Posterior vena cava (tissue), 2 donors: ENCODE results near the gene DRC1. TPM values are rescaled to one million over a fixed set of nuclear protein-coding genes. Genes with fewer than 3 reads are reported as not detected.

Source experiments
- DNase-seq: peaks from one replicate; pipeline ENCODE4 v3.0.0-alpha.2; 2020; ENCODE audit warnings: low spot score
- intact Hi-C, 2 donors: fragments of 100-400 bp; cut with DNase I; formaldehyde crosslinking; loops; one replicate each; pipeline versions ENCODE4 v1.14.1 to v1.14.2; 2022 to 2023
- total RNA-seq, 2 donors: library from RNA; stranded (reverse); fragmentation: NEBNext Ultra II Directional; extraction: Animal tissue kit (Norgen Biotek cat#: 25700); gene quantifications; one replicate each; pipeline ENCODE4 v1.2.1, GENCODE V29; 2021
- donor health status: DM: yes; HTN: yes; CAD: no.
- donor health status: DM: yes; HTN: yes; CAD: no.

The DRC1 gene
- total RNA-seq, 2 donors from 2014 or later, result not detected

DNA sequence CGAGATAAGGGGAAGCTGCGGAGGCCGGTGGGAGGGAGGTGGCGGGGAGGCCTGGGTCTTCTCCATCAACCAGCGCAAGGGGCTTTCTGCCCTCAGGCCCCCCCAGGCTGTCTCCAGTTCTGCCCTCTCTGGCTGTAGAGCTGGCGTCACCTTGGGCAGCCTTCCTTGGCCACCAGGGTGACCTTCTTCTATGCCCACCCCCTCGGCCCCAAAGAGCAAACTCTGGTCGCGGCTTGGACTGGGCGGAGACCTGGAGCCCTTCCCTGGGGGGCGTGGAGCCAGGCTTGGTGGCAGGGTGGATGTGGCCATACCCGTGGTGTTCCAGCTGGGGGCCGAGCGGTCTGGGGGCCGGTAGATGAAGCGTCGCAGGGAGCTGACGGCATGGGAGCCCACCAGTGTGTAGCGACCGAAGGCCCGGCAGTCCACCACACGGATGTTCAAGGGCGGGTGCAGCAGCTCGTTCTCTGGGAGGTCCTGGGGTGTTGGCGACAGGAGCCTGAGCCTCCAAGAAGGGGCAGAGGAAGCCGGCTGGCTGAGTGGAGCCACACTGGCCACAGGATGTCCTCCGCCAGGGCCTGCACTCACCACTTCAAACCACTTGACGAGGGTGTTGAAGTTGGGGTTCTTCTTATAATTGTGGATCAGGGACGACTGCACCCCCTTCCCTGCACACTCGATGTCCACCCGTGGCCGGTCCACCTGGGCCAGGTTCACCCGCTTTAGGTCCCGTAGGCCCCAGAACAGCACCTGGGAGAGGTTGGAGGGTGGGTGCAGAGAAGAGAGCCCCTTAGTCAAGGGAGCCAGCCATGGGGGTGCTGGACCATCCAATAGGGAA is 71.3 kb downstream of the DRC1 start:
- DNase-seq, result no peak
- intact Hi-C loops, result no loop called here

DNA sequence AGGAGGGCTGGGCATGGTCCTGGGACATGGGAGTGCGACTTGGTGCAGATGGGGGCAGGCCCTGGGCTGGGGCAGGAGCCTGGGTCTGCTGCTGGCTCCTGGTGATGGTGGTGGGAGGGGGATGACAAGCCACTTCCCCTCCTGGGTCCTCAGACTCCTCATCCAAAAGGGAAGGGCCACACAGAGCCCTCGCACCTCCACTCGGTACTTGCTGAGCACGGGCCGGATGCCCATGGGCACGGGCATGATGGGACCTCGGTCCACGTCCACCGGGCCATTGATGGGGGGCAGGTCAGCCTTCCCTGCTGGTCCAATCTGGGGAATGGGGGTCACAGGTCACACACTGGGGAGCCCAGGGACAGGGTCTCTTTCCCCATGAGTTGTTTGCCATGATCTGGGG is 72.1 kb downstream of the DRC1 start:
- intact Hi-C loops, result no loop called here
- DNase-seq, result no peak

DNA sequence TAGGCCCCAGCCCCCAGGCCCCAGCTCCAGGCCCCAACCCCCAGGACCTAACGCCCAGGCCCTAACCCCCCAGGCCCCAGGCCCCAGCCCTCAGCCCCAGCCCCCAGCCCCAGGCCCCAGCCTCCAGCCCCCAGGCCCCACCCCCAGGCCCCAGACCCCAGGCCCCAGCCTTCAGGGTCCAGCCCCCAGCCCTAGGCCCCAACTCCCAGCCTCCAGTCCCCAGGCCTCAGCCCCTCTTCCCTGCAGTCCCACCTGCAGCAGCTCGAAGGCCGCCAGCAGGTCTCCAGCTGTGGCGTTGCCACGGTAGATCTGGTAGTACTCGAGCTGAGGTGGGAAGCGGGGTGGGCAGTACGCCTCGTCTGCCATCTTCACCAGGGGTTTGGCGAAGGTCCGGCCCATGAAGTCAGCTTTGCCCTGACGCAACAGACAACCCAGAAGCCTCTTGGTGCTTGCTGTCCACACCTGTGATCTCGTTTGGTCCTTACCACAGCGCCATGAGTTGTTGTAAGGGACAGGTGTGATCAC is 72.6 kb downstream of the DRC1 start:
- no peak for DNase-seq
- intact Hi-C loops, result no loop called here

DNA sequence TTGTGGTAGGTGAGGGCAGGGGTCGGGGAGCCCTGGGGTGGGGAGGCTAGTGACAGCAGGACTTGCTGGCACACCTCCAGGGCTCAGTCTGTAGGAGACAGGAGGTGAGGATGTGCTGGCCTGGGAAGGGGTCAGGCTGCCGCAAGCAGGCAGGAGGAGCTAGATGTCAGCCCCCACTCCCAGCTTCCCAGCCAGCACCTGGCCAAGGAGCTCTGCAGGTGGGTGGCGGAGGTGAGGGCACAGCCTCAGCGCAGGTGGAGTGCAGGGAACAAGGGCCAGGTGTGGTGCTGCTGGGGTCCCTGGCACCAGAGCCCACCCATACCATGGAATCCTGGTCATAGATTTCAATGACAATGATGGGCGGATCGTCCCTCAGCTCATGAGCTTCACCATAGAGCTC is 73.3 kb downstream of the DRC1 start:
- intact Hi-C loops, result no loop called here
- DNase-seq, result no peak

DNA sequence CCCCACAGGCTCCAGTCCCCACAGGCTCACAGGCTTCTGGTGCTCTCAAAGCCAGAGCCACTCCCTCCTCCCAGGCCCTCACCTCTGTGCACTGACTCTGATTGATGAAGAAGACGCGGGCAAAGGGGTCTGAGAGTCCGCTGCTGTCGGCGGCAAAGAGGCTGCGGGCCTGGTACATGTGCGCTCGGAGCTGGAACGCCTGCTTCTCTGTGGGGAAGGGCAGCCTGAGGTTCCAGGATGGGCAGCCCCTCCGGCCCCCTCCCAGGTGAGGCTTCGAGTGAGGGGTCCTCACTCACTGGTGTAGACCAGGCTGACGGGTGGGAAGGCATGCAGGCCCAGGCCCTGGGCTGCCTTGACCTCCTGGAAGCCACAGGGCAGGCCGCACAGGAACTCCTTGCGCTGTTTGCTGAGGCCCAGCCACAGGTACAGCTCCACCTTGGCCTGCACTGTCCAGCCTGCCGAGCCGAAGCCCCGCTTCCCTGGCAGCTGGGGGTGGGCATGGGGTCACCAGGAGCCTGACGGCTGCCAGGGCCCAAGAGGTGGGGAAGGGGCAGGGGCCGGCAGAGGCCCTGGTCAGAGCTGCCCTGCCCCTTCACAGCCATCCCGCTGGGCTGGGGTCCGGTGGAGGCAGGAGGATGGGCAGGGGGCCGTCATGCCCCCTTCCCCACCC is 74.2 kb downstream of the DRC1 start:
- DNase-seq, result no peak
- intact Hi-C loops, result no loop called here

DNA sequence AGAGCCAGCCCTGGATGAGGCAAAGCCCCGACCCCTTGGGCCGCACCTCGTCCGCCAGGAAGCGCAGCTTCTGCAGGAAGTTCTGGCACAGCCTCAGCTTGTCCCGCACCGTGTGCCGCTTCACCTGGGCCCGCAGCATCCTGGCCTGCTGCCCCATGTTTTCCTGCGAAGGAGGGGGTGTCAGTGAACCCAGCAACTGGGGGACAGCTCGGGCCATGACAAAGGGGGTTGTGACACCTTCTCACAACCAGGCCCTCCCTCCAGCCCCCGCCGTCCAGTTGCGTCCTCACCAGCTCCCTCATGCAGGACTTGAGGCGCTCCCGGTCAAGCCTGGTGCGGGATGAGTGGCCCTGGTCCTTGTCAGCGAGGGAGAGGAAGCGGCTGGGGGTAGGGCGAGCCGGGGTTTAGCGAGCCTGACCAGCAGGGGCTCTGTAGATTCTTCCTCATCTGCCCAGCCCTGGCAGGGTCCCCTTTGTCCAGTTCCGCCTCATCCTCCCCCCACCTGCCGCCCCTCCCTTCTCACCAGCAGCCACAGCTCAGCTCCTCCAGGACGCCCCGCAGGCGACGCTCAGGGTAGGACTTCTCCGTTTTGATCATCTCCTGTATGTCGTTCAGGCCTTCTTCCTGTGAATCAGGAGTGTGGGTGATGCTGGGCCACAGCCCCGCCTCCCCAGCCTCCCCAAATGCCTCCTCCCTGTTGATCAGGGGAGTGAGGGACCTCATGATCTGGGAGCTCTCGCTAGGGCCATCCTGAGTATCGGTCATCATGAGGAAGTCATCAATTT is 75.6 kb downstream of the DRC1 start:
- no peak for DNase-seq
- intact Hi-C loops, result no loop called here

DNA sequence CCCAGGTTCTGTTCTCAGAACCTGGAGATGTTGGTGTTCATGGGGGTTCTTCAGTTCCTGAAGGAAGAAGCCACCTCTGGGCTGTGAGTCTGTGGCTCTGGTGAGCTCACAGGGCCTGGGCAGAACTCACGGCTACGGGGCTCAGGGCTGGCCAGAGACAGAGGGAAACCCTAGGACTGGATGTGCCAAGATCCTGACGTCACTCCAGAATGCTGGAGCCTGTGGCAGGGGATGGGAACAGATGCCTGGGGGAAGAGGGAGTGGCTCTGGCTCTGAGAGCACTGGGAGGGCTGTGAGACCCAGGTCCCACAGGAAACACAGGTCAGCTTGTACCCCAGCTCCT is 76.2 kb downstream of the DRC1 start, which contains the start of gene OTOF:
OTOF (minus strand) TSS at position 214 of the 343 bp plus-strand sequence.
- intact Hi-C loops, result no loop called here
- DNase-seq, result no peak

DNA sequence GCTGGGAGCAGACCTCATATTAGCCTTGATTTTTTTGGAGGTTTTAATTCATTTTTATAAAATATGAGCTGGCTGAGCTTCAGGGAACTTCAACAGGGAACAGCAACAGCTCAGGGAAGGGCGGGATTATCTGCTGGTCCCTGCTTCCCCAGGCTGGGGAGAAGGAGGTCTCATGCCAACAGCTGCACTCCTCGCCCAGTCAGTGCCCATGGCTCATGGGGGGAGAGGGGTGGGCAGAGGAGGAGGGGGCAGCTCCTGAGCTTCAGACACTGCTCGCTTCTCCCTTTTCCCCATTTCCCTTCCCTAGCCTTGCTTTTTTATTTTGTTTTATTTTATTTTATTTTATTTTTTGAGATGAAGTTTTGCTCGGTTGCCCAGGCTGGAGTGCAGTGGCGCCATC is 76.6 kb downstream of the DRC1 start:
- intact Hi-C loops, result no loop called here

DNA sequence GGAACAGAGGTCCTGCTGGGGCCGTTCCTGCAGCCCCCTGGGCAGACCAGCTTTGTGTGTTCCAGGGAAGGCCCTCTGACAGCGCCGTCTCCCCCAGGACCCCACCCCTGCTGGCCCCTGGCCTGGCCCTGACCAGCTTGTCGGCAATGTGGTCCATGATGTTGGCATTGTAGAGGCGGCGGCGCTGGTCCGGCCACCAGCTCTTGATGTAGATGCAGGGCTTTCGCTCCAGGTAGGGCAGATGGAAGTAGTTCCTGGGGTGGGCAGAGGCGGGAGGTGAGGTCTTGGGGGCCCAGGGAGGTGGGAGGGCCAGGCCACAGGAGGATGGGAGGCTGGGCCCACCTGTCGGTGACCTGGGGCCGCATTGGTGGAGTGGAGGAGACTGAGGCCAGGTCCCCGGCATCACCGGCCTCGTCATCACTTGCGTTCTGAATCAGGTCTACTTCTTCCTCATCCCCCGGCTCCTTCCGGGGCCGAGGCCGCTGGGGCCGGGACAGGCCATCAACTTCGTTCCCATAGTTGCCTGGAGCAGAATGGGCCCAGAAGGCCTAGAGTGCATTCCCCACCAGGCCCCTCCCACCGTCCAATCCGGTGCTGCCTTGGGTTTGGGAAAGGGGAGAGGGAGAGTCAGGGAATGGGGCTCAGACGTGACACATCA is 77.5 kb downstream of the DRC1 start:
- intact Hi-C loops, result no loop called here
- no peak for DNase-seq

More for the DNA sequence above, 76.6 kb downstream of the DRC1 start:
- no peak for DNase-seq

DNA sequence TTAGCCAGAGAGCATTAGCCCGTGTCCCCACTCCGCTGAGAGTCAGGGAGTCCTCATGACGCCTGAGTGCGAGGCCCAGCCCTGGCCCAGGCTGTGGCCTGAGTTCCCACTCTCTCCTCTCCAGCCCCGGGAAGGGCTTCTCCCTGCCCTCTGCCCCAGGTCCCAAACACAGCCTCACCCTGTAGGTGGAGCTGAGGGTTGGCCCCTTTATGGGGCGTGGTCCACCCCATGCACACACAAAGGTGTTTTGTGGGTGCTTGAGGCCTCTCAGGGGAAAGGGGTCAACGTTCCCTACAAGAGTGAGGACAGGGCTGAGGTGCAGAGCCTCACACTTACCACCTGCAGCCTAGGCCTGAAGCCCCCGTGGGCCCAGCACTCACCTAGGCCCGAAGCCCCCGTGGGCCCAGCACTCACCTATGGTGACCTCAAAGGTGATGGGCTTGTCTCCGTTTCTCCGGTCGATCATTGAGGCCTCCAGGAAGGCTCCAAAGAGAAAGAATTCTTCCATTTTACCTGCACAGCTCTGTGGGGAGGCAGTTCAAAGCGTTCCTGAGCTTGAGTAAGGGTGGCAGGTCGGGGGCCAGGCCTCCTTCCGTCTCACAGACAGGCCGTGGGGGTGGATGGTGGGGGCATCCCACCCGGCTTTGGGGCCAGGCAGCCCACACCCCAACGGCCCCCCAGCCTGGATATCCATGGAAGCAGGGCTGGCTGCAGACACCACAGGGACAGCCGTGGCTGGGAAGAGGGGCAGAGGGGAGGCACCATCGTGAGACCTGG is 78.3 kb downstream of the DRC1 start:
- intact Hi-C loops, result loop anchor here in 1 of 2 donors (10.0 kb wide), 1 partner anchor 1855 kb away; no protein-coding TSS in a partner anchor
- DNase-seq, result no peak

DNA sequence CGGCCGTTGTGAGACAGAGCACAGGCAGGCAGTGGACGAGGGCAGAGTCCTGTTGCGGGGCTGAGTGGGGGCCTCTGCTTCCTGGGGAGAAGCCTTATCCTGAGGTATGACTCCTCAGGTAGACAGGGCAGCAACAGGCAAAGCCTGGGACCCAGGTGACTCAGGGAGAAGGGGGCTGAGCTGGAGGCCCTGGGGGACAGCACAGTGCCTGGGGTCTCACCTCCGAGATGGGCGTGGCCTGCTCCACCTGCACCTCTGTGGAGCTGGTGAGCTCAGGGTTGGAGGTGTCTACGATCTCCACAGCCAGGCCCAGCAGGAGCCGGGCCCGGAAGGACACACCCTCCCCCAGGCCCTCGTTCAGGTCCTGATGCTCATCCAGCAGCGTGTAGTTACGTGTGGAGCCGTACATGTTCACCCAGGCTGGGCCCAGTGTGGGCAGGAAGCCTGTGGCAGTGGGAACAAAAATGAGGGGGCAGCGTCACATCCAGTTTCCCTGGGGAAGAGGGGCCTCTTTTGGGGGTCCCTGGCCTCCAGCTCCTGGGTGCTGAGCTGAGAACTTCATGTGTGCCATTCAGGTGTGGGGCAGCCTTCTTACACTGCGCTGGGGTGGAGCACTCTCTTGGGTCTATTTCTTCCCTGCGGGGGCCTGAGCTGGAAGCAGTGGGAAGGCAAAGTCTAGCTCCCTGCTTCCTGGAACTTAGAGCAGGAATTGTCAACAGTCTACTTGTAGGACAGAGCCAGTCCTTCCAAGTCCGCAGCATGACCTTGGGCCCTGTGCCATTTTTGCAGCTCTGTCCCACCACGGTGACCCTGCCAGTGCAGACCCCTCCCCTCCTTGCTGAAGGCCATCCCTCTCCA is 79.1 kb downstream of the DRC1 start:
- DNase-seq, result no peak
- intact Hi-C loops, result loop anchor here in 1 of 2 donors (10.0 kb wide), 1 partner anchor 1854 kb away; no protein-coding TSS in a partner anchor

DNA sequence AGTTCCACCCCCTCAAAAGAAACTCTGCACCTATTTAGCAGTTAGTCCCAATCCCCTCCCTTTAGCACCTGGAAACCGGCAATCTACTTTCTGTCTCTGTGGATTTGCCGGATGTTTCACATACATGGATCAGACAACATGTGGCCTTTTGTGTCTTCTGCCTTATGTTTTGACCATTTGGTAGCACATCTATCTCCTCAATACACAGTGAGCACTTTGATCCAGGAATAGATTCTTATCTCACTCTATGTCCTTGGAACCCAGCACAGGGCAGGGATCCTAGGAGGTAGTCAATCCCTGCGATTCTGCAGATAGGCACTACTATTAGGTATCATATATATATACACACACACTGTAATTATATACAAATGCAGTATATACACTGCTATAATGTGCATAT is 80.0 kb downstream of the DRC1 start:
- intact Hi-C loops, result loop anchor here in 1 of 2 donors (10.0 kb wide), 1 partner anchor 1853 kb away; no protein-coding TSS in a partner anchor
- DNase-seq, result no peak

DNA sequence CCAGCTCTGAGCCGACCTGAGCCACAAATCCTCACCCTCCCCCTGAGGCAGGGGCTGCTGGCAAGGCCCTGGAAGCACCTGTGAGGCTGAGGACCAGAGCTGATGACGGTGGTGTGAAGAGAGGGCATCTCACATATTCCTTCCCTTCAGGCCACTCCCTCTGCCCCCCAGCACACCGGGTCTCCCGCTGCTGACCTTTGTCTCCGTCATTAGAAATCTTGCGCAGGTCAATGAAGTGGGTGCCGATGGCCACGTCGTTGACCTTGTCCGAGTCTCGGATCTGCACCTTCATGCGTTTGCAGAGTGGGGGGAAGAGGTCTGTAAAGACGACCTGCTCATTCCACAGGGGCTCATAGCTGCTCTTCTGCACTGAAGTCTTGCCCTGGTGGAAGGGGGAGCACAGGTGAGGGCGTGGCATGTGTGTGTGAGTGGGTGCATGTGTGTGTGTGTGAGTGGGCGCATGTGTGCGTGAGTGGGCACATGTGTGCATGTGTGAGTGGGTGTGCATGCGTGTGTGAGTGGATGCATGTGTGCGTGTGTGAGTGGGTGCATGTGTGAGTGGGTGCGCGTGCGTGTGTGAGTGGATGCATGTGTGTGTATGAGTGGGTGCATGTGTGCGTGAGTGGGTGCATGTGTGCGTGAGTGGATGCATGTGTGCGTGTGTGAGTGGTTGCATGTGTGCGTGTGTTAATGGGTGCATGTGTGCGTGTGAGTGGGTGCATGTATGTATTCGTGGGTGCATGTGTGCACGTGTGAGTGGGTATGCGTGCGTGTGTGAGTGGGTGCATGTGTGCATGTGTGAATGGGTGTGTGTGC is 80.7 kb downstream of the DRC1 start:
- intact Hi-C loops, result loop anchor here in 1 of 2 donors (10.0 kb wide), 1 partner anchor 1852 kb away; no protein-coding TSS in a partner anchor
- no peak for DNase-seq

DNA sequence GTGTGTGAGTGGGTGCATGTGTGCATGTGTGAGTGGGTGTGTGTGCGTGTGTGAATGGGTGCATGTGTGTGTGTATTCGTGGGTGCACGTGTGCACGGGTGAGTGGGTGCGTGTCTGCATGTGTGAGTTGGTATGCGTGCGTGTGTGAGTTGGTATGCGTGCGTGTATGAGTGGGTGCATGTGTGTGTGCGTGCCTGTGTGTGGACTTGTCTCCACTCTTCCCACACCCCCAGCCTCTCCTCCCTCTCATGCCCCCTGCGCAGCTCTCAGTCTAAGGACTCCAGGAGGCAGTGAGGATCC is 81.3 kb downstream of the DRC1 start:
- DNase-seq, result no peak
- intact Hi-C loops, result loop anchor here in 1 of 2 donors (10.0 kb wide), 1 partner anchor 1852 kb away; no protein-coding TSS in a partner anchor

DNA sequence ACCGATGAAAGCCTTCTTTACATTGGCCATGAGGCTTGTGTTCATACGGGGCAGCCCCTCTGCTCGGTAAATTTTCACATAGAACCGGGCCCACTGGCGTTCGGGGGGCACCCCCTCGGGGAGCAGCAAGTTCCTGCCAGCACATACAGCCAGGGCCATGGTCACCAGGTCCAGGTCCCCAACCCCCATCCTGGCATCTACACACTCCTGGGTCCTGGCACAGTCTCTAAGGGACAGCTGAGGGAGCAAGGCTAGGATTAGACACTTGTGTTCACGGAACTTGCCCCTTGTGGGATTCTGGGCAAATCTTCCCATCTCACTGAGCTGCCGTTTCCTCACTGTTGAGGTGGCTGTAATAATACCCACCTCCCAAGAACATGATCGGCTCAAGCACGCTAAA is 81.8 kb downstream of the DRC1 start:
- DNase-seq, result no peak
- intact Hi-C loops, result loop anchor here in 1 of 2 donors (10.0 kb wide), 1 partner anchor 1851 kb away; no protein-coding TSS in a partner anchor

DNA sequence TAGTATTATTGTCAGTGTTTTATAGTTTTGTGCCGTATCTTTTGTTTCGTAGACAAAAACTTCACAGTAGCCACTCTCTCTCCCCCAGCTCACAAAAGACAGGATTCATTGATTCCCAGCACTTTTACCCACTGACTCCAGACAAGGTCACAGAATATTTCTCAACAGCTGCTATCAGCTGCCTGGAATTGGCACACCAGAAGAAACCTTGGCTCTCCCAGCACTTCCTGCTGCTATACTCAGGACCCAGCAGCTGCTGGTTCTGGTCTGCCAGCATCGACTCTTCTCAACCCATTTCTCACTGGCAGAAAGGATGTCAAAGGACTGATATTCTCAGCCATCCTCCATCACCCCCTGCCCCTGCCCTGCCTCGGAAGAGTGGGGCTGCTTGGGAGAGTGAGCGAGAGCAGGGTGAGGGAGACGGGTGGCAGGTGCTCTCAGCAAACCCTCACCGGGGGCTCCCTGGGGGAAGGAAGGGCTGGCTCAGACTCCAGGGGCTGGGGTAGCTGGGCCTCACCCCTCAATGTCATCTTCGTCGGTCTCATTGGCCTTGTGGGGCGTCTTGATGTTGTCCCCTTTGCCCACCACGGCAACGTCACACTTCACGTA is 82.3 kb downstream of the DRC1 start:
- intact Hi-C loops, result loop anchor here in 1 of 2 donors (10.0 kb wide), 1 partner anchor 1851 kb away; no protein-coding TSS in a partner anchor
- DNase-seq, result no peak
